Mucosa of stomach (tissue), 1 donor: Measurements from ENCODE around the gene RANBP10.

Source experiments
- H3K27me3 ChIP-seq: one replicate; pipeline ENCODE4 v1.7.0; 2013; ENCODE audit warnings: mild to moderate bottlenecking, low read length; ENCODE audit not compliant: control insufficient read depth, insufficient read depth
- H3K36me3 ChIP-seq: one replicate; pipeline ENCODE4 v1.7.0; 2013; ENCODE audit warnings: low read length; ENCODE audit not compliant: control insufficient read depth, insufficient read depth
- H3K4me1 ChIP-seq: one replicate; pipeline ENCODE4 v1.7.0; 2013; ENCODE audit warnings: mild to moderate bottlenecking, low read length; ENCODE audit not compliant: control insufficient read depth, insufficient read depth
- H3K4me3 ChIP-seq: one replicate; pipeline ENCODE4 v1.7.0; 2013; ENCODE audit warnings: low read length
- H3K9ac ChIP-seq: one replicate; pipeline ENCODE4 v1.7.0; 2013; ENCODE audit warnings: mild to moderate bottlenecking, low read length, moderate library complexity
- H3K9me3 ChIP-seq: one replicate; pipeline ENCODE4 v1.7.0; 2013; ENCODE audit warnings: mild to moderate bottlenecking, low read length, moderate library complexity; ENCODE audit not compliant: control insufficient read depth
- donor health status: Pancreatic carcinoma.

RANBP10 gene

GRCh38 chr16:67773099-67773498 lies 33.3 kb downstream of the RANBP10 start:
- Histone ChIP-seq H3K27me3 (no peaks in the 10 kb centered on the region), H3K4me3 (no peak overlapping the region), H3K4me1 (no peaks in the 10 kb centered on the region), H3K36me3 (no peaks in the 10 kb centered on the region), H3K9me3 (no peaks in the 10 kb centered on the region), H3K9ac (no peak overlapping the region)

- Histone ChIP-seq H3K9me3 (no peaks in the 10 kb centered on the region), H3K27me3 (no peaks in the 10 kb centered on the region), H3K4me1 (no peaks in the 10 kb centered on the region), H3K4me3 (no peak overlapping the region), H3K36me3 (no peaks in the 10 kb centered on the region), H3K9ac (no peak overlapping the region)
Measured at GRCh38 chr16:67770346-67770991, 35.9 kb downstream of the RANBP10 start.

- Histone ChIP-seq H3K27me3 (no peaks in the 10 kb centered on the region), H3K9me3 (no peaks in the 10 kb centered on the region), H3K36me3 (no peaks in the 10 kb centered on the region), H3K4me1 (no peaks in the 10 kb centered on the region), H3K4me3 (no peak overlapping the region), H3K9ac (no peak overlapping the region)
Measured at GRCh38 chr16:67767953-67768352, 38.4 kb downstream of the RANBP10 start.

DNA sequence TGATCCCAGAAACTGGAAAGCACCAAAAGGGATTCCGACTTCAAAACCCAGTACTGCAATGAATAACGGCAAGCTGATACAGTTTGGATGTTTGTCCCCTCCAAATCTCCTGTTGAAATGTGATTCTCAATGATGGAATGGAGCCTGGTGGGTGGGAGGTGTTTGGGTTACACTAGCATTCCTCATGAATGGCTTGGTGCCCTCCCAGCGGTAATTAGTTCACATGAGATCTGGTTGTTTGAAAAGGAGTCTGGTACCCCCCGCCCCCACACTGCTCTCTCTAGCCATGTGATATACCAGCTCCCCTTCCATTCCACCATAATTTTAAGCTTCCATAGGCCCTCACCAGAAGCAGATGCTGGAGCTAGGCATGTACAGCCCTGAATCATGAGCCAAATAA lies 40.1 kb downstream of the RANBP10 start:
- Histone ChIP-seq H3K9me3 (no peaks in the 10 kb centered on the region), H3K4me1 (peaks cover under 1% of the 10 kb centered on the region), H3K27me3 (no peaks in the 10 kb centered on the region), H3K36me3 (no peaks in the 10 kb centered on the region), H3K4me3 (no peak overlapping the region), H3K9ac (no peak overlapping the region)

DNA sequence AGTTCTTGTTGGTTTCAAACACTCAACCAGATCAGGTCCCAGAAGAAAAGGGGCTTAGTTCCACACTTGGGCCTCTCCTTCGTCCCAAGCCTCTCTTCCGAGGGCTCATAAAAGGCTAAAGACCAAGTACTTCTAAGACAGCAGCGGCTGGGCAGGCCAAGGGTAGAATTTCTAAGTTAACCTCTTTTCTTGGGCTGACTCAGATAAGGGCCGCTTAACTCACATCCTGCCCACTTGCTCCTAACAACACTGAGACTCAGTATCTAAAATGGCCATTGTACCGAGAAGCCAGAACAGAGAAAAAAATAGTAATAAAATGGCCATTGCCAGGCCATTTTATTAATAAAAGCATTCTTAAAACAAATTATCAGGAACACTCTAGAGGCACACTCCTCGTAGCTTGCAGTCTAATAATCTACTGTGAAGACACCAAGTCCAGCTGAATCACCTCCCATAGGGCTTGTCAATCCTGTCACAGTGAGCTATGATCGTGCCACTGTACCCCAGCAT lies 42.1 kb downstream of the RANBP10 start:
- Histone ChIP-seq H3K4me1 (peaks cover 12% of the 10 kb centered on the region), H3K36me3 (no peaks in the 10 kb centered on the region)

DNA sequence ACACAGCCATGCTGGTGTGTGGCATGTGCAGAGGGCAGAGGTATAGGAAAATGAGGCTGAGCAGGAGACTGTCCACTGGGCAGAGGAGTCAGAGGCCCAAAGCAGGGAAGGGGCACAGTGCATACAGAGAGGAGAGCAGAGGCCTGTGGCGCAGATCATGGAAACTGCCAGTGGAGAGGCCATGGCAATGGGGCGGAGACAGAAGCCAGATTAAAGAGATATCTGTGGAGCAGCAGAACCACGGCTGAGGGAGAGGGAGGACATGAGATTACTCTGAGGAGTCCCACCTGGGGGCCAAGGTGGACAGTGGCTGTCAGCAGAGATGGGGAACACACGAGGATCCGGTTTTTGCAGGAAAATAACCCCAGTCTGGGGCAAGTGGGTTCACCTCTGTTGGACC lies 43.3 kb downstream of the RANBP10 start:
- no peaks in the 10 kb centered on the region for H3K36me3 ChIP-seq
- no peaks in the 10 kb centered on the region for H3K27me3 ChIP-seq
- peaks cover 12% of the 10 kb centered on the region for H3K4me1 ChIP-seq
- H3K4me3 ChIP-seq, result no peak overlapping the region
- H3K9ac ChIP-seq, result no peak overlapping the region
- H3K9me3 ChIP-seq, result no peaks in the 10 kb centered on the region

More for the DNA sequence above, 42.1 kb downstream of the RANBP10 start:
- Histone ChIP-seq H3K9ac (no peak overlapping the region), H3K27me3 (no peaks in the 10 kb centered on the region), H3K4me3 (no peak overlapping the region), H3K9me3 (no peaks in the 10 kb centered on the region)

DNA sequence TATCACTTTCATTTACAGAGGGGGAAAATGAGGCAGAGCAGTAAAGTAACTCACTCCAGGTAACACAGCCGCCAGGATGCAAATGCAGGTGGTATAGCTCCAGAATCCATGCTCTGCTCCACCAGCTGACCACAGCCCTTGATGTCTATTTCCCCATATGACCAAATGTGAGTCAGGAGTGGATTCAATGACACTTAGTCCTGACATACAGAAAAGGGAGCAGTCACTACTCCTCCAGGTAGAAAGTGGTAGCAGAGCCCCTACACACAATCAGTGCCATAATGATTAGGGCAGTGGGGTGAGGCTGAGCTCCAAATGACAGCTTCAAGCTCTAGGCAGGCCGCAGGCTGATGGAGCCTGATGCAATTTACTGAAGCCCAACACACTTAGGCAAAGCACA lies 44.0 kb downstream of the RANBP10 start:
- H3K36me3 ChIP-seq, result no peaks in the 10 kb centered on the region
- H3K9me3 ChIP-seq, result no peaks in the 10 kb centered on the region
- H3K27me3 ChIP-seq, result no peaks in the 10 kb centered on the region
- no peak overlapping the region for H3K9ac ChIP-seq
- peaks cover 12% of the 10 kb centered on the region for H3K4me1 ChIP-seq
- no peak overlapping the region for H3K4me3 ChIP-seq

DNA sequence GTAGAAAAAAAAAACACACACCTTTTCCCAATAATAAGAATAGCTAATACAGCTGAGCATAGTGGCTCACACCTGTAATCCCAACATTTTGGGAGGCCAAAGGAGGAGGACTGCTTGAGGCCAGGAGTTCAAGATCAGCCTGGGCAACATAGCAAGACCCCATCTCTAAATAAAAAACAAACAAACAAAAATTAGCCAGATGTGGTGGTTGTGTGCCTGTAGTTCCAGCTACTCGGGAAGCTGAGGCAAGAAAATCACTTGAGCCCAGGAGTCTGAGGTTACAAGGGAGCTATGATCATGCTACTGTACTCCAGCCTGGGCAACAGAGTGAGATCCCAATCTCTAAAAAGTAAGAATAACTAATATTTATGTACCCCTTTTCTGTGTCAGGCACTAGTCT lies 44.4 kb downstream of the RANBP10 start:
- Histone ChIP-seq H3K4me3 (no peak overlapping the region), H3K27me3 (no peaks in the 10 kb centered on the region), H3K36me3 (no peaks in the 10 kb centered on the region), H3K9me3 (no peaks in the 10 kb centered on the region), H3K9ac (no peak overlapping the region), H3K4me1 (peaks cover 12% of the 10 kb centered on the region)

- H3K9ac ChIP-seq, result no peak overlapping the region
- H3K27me3 ChIP-seq, result no peaks in the 10 kb centered on the region
- H3K4me3 ChIP-seq, result no peak overlapping the region
- H3K36me3 ChIP-seq, result no peaks in the 10 kb centered on the region
- peaks cover 12% of the 10 kb centered on the region for H3K4me1 ChIP-seq
- no peaks in the 10 kb centered on the region for H3K9me3 ChIP-seq
Measured at GRCh38 chr16:67760956-67761230, 45.5 kb downstream of the RANBP10 start.

DNA sequence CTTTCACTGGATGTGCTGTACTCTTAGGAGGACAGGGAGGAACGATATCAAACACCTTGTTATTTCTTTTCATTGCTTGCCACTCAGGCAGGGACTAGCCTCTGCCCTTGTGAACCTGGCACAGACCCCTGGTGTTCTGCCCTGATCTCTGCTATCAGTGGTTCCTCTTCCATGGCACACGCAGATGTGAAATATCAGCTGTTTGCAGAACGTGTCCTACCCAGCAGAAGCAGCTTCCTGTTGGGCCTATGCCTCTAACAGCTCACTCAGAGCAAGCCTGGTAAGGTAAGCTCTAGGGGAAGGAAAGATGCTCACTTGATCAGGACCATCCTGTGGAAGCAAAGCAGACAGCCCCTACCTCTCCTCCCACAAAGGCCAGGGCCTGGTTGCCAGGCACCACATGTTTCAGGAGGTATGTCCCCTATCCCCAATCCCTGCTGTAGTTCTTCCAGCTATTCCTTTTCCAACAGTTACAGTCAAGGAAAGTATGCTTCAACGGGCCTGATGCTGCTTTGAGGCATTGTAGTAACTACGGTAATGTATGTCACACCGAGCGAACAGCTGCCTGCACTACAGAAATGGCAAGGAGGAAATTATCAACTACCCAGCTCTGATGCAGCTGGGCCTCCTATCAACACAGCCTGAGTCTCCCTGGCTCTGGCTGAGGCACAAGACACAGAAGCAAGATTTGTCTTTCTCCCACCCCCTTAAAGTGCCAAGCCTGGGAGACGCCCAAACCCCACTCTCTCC lies 46.0 kb downstream of the RANBP10 start:
- peaks cover 12% of the 10 kb centered on the region for H3K4me1 ChIP-seq
- H3K9ac ChIP-seq, result no peak overlapping the region
- no peaks in the 10 kb centered on the region for H3K36me3 ChIP-seq

DNA sequence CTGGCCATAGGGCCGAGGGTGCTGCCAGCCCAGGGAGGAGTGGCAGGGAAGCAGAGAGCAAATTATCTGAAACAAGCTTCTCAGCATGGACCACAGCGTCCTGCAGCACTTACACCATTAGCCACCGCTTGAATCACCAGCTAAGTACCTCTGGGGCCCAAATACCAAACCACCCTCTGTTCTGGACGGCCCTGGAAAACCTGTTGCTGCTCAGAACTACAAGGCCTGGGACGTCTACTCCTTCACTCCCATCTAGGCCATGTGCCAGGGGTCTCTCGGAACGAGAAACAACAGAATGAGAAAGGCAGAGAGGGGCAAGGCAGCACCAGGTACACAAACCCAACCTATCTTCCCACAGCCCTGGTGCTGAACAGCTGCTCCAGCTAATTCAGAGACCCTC lies 47.4 kb downstream of the RANBP10 start:
- Histone ChIP-seq H3K4me3 (no peak overlapping the region), H3K4me1 (peaks cover 12% of the 10 kb centered on the region), H3K27me3 (no peaks in the 10 kb centered on the region), H3K9me3 (no peaks in the 10 kb centered on the region), H3K9ac (no peak overlapping the region), H3K36me3 (no peaks in the 10 kb centered on the region)

More for the DNA sequence above, 46.0 kb downstream of the RANBP10 start:
- H3K9me3 ChIP-seq, result no peaks in the 10 kb centered on the region
- no peak overlapping the region for H3K4me3 ChIP-seq
- no peaks in the 10 kb centered on the region for H3K27me3 ChIP-seq

DNA sequence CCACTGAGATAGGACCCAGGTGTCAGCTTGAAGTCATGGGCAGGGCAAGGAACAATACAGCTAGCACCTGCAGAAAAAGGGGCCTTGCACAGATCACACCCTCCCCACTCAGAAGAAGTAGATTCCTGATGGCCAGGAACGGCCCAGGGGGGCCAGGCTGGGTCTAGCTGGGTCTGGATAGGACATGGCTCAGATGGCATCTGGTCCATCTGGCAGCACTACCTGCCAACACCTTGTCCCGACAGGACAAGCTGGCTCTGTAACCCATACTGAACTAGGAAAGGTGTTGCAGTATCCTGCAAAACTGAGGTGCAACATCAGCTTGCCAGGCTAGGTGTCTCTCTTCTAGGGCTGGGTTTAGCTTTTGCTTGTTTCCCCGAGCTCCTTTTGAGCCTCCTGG lies 48.4 kb downstream of the RANBP10 start:
- H3K36me3 ChIP-seq, result no peaks in the 10 kb centered on the region

More for the DNA sequence above, 48.4 kb downstream of the RANBP10 start:
- peaks cover 12% of the 10 kb centered on the region for H3K4me1 ChIP-seq
- no peaks in the 10 kb centered on the region for H3K27me3 ChIP-seq
- no peak overlapping the region for H3K4me3 ChIP-seq
- H3K9me3 ChIP-seq, result no peaks in the 10 kb centered on the region
- no peak overlapping the region for H3K9ac ChIP-seq
